ENCODE data around the gene WNT5B.

WNT5B gene

DNA sequence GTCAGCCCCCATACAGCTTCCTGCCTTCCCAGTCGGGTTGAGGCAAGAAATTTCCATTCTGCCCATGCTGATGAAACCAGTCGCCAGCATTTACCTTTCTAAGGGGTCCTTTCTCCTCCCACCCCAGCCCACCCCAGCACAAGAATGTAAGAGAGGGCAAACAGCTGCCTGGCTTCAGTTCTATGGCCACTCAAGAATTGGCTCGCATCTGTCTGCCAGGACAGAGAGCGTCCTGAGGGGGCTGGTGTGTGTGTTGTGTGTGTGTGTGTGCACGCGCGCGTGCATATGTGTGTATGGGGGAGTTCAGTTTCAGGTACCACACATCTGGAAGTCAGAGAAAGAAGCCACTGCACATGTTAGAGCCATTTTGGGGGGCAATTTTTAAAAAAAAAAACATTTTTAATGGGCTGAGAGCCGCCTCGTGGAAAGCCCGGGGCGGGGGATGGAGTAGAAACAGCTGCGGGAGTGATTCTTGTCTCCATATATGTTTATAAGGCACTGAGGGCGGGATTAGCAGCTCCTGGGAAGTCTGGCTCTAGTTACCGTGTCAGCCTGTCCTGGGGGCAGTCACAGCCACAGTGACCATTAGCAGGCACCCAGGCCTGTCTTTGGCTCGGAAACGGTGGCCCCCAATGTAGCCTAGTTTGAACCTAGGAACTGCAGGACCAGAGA, at the start of gene WNT5B:
Gene WNT5B, plus strand, starts transcription at position 566 of the 672 bp plus-strand sequence. CDS start 2,124 bp downstream, outside the sequence.
- DNase-seq (ENCODE audit: low read depth in 2 of 2, low spot score in 1 of 2), result no peak

DNA sequence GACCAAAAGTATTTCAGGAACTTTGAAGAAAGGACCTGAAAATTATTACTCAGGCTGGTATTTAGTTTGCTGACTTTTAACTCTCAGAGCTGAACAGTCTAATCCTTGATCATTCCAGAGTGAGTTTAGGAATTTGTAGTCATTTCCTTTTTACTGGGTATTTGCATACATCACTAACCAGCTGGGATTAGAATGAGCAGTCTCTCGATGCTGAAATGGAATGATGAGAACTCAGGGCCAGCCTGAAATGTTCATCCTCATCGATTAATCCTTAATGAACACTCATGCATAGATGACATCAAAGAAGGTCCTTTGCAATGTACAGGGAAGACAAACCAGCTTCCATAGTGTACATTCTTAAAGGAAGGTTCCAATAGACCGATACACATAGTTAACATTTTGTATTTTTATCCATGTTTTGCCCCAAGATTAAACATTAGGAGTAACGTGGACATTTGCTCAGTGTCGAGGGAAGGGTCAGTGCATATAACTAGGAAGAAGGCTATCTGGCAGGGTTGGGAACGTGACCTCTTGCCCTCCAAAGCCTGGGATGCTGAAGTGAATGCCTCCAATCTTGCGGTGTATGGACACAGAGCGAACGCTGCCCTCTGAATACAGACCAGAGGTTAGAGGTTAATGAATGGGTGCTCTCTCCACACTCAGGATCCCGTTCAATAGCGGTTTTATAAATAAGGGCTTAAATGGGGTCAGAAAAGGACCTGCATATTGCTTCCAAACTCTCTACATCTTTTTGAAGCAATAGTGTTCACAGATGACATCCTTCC, 49.2 kb upstream of the WNT5B start:
- no peak for DNase-seq (ENCODE audit: low read depth in 2 of 2, low spot score in 1 of 2)

DNA sequence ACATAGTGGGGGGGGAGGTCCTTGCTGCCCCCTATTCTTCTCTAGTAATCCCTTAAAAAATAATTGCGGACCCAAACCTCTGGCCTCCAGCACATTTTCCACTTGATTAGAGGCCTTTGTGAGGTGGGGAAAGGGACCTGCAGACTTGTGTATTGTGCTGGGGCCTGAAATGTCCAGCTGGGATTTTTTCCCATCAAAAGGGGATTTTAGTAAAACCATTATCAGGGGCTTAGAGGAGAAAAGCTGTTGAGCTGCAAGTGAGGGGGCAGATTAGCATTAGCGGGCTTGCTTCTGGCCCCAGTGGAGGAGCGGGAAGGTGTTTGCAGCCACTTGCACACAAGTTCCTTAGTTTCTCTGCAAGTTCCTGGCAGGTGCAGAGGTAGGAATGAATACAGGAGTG, 48.5 kb upstream of the WNT5B start:
- DNase-seq (ENCODE audit: low read depth in 2 of 2, low spot score in 1 of 2), result no peak

DNA sequence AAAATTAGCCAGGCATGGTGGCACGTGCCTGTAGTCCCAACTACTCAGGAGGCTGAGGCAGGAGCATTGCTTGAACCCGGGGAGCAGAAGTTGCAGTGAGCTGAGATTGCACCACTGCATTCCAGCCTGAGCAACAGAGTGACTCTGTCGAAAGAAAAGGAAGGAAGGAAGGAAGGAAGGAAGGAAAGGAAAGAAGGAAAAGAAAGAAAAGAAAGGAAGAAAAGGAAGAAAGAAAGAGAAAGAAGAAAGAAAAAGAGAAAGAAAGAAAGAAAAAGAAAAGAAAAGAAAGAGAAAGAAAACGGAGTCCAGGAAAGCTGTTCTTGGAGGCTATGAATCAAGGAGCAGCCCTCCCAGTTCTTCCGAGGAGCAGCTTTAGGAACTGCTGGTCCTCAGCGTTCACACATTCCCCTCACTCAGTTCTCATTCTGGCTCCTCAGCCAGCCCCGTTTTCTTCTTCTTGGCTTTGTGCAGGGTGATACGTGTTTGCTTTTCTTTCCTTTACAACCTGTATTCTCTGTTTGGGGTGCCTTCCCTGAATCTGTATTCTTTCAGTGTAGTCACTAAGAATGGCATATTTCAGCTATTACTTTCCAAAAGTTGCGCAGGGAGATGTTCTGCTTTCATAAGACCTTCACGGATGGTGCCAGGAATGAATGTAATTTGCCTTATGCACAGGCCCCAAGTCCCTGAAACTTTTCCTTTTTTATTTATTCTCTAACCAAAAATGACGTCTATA, 46.9 kb upstream of the WNT5B start:
- DNase-seq (ENCODE audit: low read depth in 2 of 2, low spot score in 1 of 2), result no peak

DNA sequence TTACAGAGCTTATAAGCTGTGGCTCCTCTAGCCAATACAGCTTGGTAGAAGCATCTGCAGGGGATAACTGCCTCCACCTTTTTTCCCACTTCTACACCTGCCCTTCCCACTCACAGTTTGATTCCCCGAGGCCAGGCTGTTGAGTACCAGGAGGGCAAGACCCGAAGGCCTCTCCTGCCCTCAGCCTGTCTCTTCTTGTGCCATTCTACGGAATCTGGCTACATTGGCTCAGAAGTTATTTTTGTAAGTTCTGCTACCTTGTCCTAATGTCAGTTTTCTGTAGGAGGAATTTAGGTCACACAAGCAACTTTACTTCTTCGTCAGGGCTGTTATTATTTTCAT, 46.4 kb upstream of the WNT5B start:
- DNase-seq (ENCODE audit: low read depth in 2 of 2, low spot score in 1 of 2), result no peak

DNA sequence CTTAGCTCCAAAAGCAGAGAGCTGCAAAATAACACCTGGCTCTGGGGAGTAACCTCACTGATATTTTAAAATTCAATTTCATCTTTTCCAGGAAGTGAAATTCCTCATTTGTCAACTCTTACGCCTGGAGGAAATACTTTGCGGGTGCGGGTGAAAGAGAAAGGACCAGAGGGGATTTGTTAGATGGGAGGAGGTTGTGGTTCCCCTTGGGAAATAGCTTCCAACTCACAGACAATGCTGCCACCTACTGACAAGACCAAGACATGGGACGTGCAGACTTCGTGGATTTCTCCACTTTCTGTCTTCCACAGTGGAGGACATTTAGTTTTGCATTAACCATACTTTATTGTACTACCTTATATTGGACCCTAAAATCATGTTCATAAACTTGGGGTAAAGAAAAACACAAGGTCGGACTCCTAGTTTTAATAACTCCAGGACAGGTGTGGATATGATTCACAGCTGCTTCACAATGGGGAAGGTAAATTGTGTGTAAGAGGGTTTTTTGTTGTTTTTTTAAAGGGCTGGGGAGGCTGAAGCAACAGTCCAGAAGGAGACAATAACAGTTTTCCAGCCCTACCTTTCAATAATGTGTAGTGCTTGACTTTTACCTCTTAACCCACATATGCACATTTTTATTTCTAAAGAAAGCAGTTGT, 45.5 kb upstream of the WNT5B start:
- peak in 1 of 2 donors; percentile 27 for DNase-seq (ENCODE audit: low read depth in 2 of 2, low spot score in 1 of 2)

DNA sequence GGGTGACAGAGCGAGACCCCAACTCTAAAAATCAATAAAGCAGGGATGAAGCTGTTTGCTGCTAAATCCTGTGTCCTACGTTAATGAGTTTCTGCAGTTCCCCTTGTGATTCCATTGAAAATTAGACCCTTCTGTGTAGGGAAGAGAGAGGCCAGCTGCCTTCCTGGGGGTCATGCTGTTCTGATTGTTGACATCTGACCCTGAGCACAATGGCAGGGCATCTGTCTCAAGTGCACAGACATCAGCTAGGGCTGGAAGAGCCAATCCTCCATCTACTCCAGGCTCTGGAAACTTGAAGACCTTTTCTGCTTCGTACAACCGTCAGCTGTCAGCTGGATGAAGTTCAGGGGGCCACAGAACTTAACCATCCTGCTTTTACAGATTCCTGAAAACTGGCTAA, 44.7 kb upstream of the WNT5B start:
- no peak for DNase-seq (ENCODE audit: low read depth in 2 of 2, low spot score in 1 of 2)

DNA sequence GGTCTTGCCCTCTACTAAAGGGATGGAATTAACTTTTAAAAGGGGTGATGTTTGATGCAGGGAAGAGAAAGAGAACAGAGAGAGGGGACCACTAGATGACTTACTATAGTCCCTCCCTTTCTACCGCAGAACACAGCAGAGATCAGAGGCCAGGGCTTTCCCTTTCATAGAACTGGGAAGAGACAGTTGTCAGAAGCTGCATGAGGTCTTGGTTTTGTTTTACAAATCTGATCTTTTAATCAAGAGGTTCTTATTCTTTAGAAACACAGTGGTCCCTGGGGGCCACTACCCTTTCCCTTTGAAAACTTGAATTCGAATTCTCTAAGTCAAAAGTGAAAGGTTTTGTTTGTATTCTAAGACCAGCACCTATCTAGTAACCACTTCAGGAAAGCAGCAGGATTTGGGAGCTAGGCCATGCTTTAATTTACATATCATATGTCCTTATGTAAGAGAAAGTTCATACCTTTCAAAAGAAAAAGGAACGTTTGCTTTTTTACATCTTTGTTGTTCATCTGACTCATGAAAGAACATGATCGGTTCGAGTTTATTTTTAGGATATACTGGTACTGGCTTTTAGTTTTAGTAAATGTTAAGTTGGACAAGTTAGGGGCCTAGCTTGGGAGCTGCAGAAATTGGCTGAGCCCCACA, 41.0 kb upstream of the WNT5B start:
- no peak for DNase-seq (ENCODE audit: low read depth in 2 of 2, low spot score in 1 of 2)

DNA sequence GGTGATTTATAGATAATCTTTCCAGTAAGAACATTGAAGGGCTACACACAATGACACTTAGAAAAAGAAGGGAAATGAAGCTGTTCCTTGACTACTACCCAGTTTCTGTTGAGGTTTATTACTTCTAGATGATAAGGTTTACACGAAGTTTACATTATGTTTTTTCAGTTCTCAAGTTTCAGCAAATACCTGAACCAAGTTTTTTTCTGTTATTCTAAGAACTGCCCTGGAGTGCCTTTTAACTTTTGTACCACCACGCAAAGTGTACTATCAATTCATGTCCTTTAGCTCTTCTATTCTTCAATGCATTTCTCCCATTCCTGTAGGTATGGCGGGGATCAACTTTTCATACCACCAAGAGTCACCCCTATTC, 40.5 kb upstream of the WNT5B start:
- no peak for DNase-seq (ENCODE audit: low read depth in 2 of 2, low spot score in 1 of 2)

DNA sequence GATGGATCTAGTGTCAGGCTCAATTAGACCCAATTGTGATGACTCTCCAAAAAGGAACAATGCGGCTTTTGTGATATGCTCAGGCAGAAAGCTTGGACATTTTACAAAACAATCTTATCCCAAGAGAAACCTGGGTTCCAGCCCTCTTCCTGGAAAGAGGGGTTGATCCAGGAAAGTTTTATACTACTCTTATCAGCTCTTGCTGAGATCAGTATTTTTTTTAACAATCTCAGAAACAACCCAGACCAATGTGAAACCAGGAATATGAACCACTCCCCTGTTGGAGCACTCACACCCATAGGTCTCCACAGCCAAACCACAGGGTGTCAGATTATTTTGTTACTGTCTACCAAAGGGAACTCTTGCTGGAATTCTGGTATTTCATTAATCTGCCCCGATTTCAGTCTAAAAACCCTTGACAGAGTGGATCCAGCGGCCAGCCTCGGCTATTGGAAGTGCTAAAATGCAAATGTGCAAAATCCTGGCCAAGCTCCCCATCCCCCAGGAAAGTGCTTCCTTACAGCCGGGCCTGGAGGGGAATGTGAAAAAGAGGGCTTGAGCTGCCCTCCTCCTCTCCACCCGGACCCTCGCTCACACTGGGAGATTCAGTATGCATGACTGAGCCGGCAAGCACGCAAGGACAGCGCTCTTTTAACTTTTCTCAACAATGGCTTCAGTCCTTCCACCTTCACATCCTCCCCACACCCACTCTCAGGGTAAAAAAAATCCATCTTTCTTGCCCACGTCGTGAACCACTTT, 38.6 kb upstream of the WNT5B start:
- no peak for DNase-seq (ENCODE audit: low read depth in 2 of 2, low spot score in 1 of 2)

DNA sequence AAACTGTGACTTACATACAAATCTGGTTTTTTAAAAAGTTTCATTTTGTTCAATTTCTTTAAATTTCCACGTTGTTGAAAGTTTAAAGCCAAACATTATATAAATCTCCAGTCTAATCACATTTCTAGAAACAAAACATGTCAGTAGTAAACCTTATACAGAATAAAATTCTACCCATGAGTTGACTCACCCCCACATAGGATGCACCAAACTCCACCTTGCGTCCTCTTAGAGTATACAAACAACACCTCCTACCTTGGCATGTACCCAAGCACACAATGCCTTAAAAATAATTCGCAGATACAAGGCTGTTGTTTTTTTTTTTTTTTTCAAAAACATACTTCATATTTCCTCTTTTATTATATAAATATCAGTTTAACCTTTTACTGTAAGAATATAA, 38.0 kb upstream of the WNT5B start:
- DNase-seq (ENCODE audit: low read depth in 2 of 2, low spot score in 1 of 2), result no peak

DNA sequence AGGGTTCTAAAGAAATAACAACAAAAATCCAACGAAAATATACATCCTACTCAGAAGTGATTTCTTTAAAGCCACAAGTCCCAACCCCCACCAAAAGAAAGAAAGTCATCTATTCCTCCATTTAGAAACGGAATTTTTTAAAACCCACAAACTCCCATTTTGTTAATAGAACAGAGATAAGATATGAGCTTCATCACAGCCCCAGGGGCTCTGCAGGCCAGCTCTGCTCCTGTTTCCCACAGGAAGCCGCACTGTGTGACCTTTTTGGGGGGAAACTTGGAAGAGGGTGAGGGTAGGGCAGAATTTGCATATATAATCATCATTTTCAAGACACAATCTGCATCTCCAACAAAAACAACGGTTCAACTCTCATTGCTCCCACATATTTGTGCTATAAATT, 37.5 kb upstream of the WNT5B start:
- no peak for DNase-seq (ENCODE audit: low read depth in 2 of 2, low spot score in 1 of 2)

DNA sequence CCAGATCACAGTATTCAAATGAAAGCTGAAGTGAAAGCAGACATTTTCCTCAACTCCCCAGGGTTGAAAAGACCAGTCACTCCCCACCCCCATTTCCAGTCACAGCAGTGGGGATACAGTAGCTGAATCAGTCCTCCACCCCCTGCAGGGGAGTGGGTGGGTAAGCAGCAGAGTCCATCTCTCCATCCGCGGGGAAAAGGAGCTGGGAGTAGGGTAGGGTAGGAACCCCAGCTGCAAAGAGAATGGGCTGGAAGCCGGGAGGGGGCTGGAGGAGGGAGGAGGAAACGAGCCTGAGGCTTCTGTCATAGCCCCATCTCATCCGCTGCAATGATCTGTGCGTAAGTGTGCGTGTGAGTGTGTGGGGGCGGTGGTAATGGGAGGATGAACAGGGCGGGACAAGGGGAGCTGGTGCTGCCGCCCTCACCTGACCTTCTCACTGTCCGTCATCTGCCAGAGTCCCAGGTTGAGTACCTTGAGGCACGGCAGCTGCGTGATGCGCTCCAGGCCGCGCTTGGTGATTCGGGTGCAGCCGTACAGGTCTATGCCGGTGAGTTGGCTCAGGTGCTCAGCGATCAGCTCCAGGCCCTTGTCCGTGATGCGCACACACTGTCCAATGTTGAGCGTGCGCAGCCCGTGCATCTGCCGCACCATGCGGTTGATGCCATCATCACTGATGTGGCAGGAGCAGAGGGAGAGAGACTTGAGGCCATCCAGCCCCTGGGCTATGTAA, 36.4 kb upstream of the WNT5B start:
- DNase-seq (ENCODE audit: low read depth in 2 of 2, low spot score in 1 of 2), result peak in 1 of 2 donors; percentile 16

DNA sequence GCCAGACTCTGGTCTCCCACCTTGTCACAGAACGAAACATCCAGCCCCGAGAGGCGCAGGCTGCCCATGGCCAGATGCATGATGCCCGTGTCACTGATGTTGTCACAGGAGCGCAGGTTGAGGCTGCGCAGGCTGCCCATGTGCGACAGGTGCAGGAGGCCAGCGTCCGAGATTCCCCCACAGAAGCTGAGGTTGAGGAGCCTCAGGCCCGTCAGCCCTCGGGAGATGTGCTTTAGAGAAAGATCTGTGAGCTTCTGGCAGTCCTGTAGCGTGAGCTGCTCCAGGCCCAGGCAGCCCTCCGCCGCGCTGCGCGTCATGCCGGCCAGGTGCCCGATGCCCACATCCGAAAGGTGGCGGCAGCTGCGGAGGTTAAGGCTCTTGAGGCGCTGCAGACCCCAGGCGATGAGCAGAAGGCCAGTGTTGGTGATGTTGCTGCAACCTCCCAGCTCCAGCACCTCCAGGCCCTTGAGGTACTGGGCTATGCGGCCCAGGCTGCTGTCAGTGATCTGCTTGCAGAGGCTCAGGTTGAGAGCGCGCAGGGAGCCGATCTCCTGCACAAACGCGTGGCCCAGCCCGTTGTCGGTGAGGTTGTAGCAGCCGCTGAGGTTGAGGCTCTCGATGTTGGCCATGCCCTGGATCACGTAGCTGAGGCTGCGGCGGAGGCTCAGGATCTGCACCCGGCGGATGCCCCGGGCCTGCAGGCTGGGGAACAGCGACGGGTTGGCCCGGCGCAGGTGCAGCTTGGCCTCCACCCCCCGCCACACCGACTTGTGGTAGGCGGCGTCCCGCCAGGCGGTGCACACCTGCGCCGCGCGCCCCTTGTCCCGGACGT, 35.6 kb upstream of the WNT5B start:
- peak in 1 of 2 donors; percentile 19 for DNase-seq (ENCODE audit: low read depth in 2 of 2, low spot score in 1 of 2)

DNA sequence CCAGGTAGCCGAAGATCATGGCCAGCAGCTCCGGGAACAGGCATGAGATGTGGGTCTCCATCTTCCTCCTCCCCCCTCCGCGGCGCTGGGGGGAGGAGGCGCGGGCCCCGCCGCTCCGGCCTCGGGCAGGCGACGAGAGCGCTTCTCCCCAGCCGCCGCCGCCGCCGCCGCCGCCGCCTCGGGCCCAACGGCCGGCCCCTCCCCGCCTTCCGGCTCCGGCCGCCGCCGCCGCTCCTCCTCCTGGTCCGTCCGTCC, 35.1 kb upstream of the WNT5B start:
- peak in 1 of 2 donors; percentile 5 for DNase-seq (ENCODE audit: low read depth in 2 of 2, low spot score in 1 of 2)

DNA sequence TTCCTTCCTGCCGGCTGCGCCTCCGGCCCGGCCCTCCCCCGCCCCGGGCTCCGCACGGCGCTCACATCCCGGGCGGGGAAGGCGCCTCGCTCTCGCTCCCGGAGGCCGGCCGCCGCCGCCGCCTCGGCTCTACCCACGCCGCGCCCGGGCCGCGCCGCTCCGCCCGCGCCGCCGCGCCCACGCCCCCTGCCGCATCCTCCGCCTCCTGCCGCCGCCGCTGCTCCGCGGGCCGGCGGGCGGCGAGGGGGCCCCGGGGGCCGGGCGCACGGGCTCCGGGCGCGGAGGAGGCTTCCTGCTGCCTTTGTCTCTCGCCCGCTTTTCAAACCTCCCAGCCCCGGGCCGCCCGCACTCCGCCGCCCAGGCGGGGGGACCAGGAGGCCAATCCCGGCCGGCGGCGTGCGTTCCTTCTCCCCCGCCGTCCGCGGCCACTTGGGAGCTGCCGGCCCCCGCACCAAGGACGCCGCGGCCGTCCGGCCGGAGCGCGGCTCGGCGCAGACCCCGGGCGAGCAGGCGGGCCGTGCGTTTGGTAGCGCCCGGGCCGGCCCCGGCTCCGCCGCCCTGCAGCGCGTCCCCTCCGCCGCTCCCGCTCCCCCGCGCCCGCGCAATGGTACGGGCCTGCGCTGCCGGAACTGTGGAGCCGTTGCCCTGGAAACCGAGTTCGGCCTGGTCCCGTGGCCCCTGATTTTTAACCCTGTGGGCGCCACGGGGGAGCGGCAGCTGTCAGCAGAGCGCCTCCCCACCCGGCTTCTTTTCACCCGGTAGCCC, 34.6 kb upstream of the WNT5B start, which contains the start of gene FBXL14:
Gene FBXL14, minus strand, starts transcription at position 321 of the 765 bp plus-strand sequence. CDS start 515 bp downstream, outside the sequence.
- DNase-seq (ENCODE audit: low read depth in 2 of 2, low spot score in 1 of 2), result peak; percentile 72 to 82

DNA sequence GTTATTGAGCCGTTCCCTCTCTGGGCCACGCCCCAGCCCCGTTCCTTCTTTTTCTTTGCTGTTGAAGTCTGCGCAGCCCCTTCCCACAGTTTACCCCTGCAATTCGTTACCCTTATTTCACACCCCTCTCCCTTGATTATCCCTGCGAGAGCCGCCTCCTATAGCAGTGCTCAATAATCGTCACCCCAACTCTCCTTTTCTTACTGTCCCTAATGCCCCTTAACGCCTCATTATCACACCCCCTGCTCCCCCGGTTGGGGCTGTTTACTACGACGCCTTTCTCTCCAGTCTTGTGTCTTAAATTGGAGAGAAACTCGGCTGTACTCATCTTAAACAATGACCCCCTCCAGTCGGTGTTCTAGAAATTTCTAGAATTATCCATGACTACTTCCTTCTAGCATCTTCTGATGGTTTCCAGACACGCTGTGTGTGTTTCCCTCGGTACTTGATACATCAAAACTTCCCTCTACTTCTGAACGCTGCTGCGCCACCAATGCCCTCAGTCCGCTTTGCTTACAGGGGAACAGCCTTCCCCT, 33.9 kb upstream of the WNT5B start:
- DNase-seq (ENCODE audit: low read depth in 2 of 2, low spot score in 1 of 2), result no peak

Measured in stimulated activated CD8-positive, alpha-beta memory T cell treated with anti-CD3 and anti-CD28 coated beads, Interleukin-4, amount 100 ng/mL, for 1 hour (primary cell).